Muscle layer of duodenum (tissue), 2 donors: ENCODE measurements around the gene PTPRK.

Source experiments
- H3K27ac ChIP-seq: one replicate; pipeline ENCODE4 v1.7.0; 2013; ENCODE audit warnings: mild to moderate bottlenecking, low read length
- H3K27me3 ChIP-seq: one replicate; pipeline ENCODE4 v1.7.0; 2013; ENCODE audit warnings: low read depth, mild to moderate bottlenecking, control low read depth, low read length
- H3K36me3 ChIP-seq, 2 donors: one replicate each; pipeline ENCODE4 v1.7.0; 2013; ENCODE audit warnings: low read length in 2 of 2, control low read depth in 1 of 2, mild to moderate bottlenecking in 1 of 2; ENCODE audit not compliant: insufficient read depth in 2 of 2, control insufficient read depth in 1 of 2
- H3K4me1 ChIP-seq, 2 donors: one replicate each; pipeline ENCODE4 v1.7.0; 2013; ENCODE audit warnings: low read length in 2 of 2, mild to moderate bottlenecking in 2 of 2, control low read depth in 1 of 2, moderate library complexity in 1 of 2; ENCODE audit not compliant: insufficient read depth in 2 of 2, control insufficient read depth in 1 of 2
- H3K4me3 ChIP-seq, 2 donors: one replicate each; pipeline ENCODE4 v1.7.0; 2013; ENCODE audit warnings: low read length in 2 of 2, low read depth in 1 of 2, mild to moderate bottlenecking in 1 of 2
- H3K9me3 ChIP-seq, 2 donors: one replicate each; pipeline ENCODE4 v1.7.0; 2013; ENCODE audit warnings: low read length in 2 of 2, control low read depth in 1 of 2, mild to moderate bottlenecking in 1 of 2; ENCODE audit not compliant: control insufficient read depth in 1 of 2
- donor health status: healthy.

Gene PTPRK

DNA sequence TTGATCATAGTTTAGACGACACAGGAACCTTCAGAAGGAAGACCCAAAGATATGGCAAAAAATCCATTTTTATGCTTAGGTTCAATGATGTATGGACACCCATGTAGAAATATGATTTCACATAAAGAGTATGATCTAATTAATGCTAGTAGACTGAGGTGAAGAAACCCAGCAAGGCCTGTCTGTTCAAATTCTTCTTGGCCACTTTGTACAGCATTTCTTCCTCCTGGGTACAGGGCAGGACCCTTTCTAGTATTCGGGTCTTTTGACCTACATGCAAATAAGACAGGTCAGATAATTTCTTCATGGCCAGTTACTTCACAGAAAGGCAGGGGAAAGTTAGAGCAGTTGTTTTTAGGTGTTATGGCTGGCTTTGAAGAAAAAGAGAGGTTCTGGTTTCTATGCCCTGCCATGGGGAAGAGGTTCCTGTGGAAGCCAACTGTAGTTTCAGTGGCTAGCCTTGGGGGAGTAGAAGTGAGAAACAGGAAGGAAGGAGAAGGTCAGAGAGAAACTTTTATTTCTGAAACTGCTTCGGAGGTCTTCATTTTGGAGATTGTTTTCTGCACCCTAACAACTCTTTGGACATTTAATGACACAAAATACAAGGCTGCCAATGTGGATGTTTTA, 208.3 kb downstream of the PTPRK start:
- no peaks in the 10 kb centered on the region for H3K9me3 ChIP-seq
- H3K36me3 ChIP-seq = no peaks in the 10 kb centered on the region
- no peak overlapping the region for H3K4me3 ChIP-seq
- no peak overlapping the region for H3K27ac ChIP-seq
- H3K4me1 ChIP-seq = no peaks in the 10 kb centered on the region
- no peaks in the 10 kb centered on the region for H3K27me3 ChIP-seq

DNA sequence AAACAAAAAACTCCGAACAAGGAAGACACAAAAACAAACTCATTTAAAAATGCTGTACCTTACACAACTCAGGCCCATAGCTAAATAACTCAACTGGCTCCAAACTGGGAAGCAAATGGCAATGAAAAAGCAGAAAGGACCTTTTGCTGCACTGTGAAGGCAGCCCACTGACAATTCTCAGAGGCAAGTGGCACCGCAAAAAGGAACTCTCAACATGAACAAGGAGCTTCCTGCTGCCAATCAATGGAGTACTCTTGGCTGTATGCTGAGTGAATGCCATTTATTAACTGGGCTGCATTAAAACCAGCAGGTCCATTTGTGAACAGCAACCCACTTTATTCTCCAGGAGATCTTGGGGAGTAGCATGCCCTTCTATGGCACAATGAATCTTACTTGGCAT, 209.9 kb downstream of the PTPRK start:
- H3K4me3 ChIP-seq = no peak overlapping the region

DNA sequence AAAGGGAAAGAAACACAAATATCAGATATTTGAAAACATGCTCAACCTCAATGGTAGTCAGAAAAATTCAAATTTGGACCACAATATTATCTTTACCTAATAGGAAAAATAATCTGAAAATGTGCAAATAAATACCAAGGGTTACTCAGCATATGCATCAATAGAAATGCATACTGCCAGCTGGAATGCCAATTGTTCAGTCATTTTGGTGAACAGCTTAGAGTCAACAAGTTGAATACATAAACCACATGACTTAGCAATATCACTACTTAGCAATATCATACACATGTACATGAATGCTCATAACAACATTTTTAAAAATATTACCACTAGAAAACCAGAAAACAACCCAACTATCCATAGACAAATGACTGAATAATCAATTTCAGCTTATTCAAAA, 212.7 kb downstream of the PTPRK start:
- Histone ChIP-seq H3K4me1 (no peaks in the 10 kb centered on the region), H3K9me3 (no peaks in the 10 kb centered on the region), H3K27ac (no peak overlapping the region), H3K27me3 (no peaks in the 10 kb centered on the region), H3K36me3 (no peaks in the 10 kb centered on the region), H3K4me3 (no peak overlapping the region)

More for the DNA sequence above, 209.9 kb downstream of the PTPRK start:
- Histone ChIP-seq H3K27me3 (no peaks in the 10 kb centered on the region), H3K9me3 (no peaks in the 10 kb centered on the region), H3K36me3 (no peaks in the 10 kb centered on the region), H3K4me1 (no peaks in the 10 kb centered on the region), H3K27ac (no peak overlapping the region)

- Histone ChIP-seq H3K9me3 (no peaks in the 10 kb centered on the region), H3K4me3 (no peak overlapping the region), H3K27me3 (no peaks in the 10 kb centered on the region), H3K27ac (no peak overlapping the region), H3K36me3 (no peaks in the 10 kb centered on the region), H3K4me1 (no peaks in the 10 kb centered on the region)
Measured at GRCh38 chr6:128305976-128306375, 214.4 kb downstream of the PTPRK start.

DNA sequence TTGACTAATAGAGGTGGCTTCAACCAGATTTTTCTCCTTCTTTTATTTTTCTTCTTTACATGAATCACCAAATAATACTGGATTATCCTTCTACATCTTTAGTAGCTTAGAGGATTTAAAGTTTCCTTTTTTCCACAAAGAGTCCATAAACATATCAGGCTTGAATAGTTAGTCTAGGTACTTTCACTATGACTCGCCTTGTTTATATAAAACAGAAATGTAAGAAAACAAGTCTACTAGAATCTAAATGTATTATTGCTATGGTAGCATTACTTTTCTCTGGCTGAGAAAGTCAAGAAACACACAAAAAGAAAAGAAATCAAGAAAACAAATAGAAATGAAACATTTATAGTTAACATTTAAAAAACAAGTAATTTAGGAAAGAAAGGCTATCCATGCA, 215.2 kb downstream of the PTPRK start:
- Histone ChIP-seq H3K4me3 (no peak overlapping the region), H3K27me3 (no peaks in the 10 kb centered on the region), H3K9me3 (no peaks in the 10 kb centered on the region), H3K4me1 (no peaks in the 10 kb centered on the region), H3K27ac (no peak overlapping the region), H3K36me3 (no peaks in the 10 kb centered on the region)

GRCh38 chr6:128303870-128304269, 216.5 kb downstream of the PTPRK start:
- Histone ChIP-seq H3K36me3 (no peaks in the 10 kb centered on the region), H3K4me1 (no peaks in the 10 kb centered on the region), H3K9me3 (no peaks in the 10 kb centered on the region), H3K4me3 (no peak overlapping the region), H3K27me3 (no peaks in the 10 kb centered on the region), H3K27ac (no peak overlapping the region)

DNA sequence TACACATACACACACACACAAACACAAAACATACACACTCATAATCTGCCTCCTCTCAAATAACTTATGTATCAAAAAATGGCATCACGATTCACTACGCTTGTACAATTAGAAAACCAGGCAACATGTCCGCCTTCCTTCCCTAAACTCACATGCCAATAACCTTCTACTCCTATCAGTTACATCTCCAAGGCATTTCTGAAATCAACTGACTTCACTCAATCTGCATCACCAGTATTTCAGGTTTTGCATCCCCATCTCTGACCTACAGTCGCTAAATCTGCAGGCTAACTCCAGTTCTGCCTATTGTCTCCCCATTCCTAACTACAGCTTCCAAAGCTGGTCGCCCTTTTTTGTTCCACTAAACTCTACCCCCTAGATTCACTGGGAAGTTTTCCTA, 217.5 kb downstream of the PTPRK start:
- Histone ChIP-seq H3K9me3 (no peaks in the 10 kb centered on the region), H3K27ac (no peak overlapping the region), H3K4me1 (no peaks in the 10 kb centered on the region), H3K4me3 (no peak overlapping the region), H3K27me3 (no peaks in the 10 kb centered on the region), H3K36me3 (no peaks in the 10 kb centered on the region)

DNA sequence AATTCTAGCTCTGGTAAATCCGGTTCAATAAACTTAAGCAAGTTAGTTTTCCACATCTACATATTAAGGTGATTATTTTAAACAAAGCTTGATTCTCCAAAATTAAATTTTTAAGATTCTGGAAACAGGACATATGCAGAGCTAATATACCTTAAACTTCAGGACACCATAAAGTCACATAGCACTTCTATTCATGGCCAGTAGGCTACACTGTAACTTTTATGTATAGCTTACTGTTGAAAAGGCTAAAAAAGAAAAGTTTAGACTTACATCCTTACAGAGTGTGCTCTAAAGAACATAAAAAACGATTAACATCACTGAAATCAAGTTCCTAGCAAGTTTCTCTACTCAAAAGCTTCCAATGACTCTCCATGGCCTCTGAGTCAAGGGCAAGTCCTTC, 224.7 kb downstream of the PTPRK start:
- Histone ChIP-seq H3K4me1 (no peaks in the 10 kb centered on the region), H3K9me3 (no peaks in the 10 kb centered on the region), H3K36me3 (peaks cover 0 to 3% of the 10 kb centered on the region in 2 donors), H3K27me3 (no peaks in the 10 kb centered on the region), H3K27ac (no peak overlapping the region), H3K4me3 (no peak overlapping the region)

DNA sequence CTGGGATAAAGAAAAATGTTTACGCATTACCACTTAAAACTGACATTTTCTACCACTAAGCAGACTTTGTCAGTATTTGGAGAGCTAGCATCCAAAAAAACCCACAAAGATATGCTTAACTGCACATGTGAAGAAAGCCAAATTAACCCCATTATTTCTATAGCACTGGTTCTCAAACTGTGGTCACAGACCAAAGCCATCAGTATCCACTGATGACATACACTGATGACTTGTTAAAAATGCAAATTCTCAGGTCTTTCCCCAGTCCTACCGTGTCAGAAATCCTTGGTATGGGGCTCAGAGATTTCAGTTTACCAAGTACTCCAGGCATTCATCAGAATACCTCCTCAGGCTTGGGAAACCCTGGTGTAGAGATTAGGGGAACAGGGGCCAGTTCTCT, 230.2 kb downstream of the PTPRK start:
- Histone ChIP-seq H3K36me3 (peaks cover 0 to 3% of the 10 kb centered on the region in 2 donors), H3K4me1 (no peaks in the 10 kb centered on the region), H3K27ac (no peak overlapping the region), H3K9me3 (no peaks in the 10 kb centered on the region), H3K4me3 (no peak overlapping the region), H3K27me3 (no peaks in the 10 kb centered on the region)

DNA sequence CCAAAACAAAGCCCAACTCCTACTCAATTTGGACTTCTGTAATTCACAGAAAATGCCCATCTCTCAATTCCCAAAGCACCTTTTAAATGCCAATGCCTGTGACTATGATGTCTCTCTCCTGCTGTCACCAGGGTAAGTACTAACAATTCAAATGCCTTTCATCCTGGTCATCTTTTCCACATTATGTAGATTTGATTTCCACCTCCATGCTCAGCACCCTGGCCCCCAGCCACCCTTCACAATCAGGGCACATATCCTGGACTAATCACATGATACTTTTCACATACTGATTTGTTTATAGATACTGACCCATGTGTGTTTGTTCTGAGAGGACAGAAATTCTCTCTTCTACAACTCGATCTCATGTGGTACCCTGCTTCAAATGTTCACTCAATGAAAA, 236.3 kb downstream of the PTPRK start:
- H3K4me3 ChIP-seq = no peak overlapping the region
- H3K4me1 ChIP-seq = peaks cover 0 to 2% of the 10 kb centered on the region in 2 donors
- H3K27ac ChIP-seq = no peak overlapping the region
- H3K27me3 ChIP-seq = no peaks in the 10 kb centered on the region
- H3K36me3 ChIP-seq = no peaks in the 10 kb centered on the region
- H3K9me3 ChIP-seq = no peaks in the 10 kb centered on the region

- no peak overlapping the region for H3K27ac ChIP-seq
- H3K36me3 ChIP-seq = no peaks in the 10 kb centered on the region
- peaks cover 0 to 7% of the 10 kb centered on the region in 2 donors for H3K4me1 ChIP-seq
Measured at GRCh38 chr6:128282961-128283360, 237.4 kb downstream of the PTPRK start.

DNA sequence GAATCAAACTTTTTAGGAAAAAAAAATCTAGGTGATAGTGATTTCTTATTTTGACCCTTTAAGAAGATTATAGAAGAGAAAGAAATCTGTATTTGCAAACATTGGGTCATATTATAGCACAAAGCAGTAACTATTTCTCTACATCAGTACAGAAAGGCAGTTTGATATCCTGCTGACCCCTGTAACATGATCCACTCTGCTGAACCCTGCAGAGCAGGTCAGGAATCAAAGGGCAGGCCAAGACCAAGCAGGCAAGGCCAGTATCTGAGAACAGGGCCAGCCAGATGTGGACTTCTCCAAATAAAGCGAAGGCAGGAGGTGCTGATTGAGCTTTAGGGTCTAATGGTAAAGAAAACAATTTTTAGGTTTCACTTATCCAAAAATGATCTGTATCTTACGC, 239.4 kb downstream of the PTPRK start:
- Histone ChIP-seq H3K27me3 (no peaks in the 10 kb centered on the region), H3K4me3 (no peak overlapping the region), H3K9me3 (no peaks in the 10 kb centered on the region), H3K4me1 (peaks cover 0 to 7% of the 10 kb centered on the region in 2 donors), H3K27ac (no peak overlapping the region), H3K36me3 (no peaks in the 10 kb centered on the region)

More at GRCh38 chr6:128282961-128283360, 237.4 kb downstream of the PTPRK start:
- H3K9me3 ChIP-seq = no peaks in the 10 kb centered on the region
- H3K27me3 ChIP-seq = no peaks in the 10 kb centered on the region
- no peak overlapping the region for H3K4me3 ChIP-seq
